ENCODE results near the gene SLC22A5. TPM values are rescaled to one million over a fixed set of nuclear protein-coding genes. Genes with fewer than 3 reads are reported as not detected.

SLC22A5 gene
- total RNA-seq, 1 donor from 2014 or later: 0.81 TPM

DNA sequence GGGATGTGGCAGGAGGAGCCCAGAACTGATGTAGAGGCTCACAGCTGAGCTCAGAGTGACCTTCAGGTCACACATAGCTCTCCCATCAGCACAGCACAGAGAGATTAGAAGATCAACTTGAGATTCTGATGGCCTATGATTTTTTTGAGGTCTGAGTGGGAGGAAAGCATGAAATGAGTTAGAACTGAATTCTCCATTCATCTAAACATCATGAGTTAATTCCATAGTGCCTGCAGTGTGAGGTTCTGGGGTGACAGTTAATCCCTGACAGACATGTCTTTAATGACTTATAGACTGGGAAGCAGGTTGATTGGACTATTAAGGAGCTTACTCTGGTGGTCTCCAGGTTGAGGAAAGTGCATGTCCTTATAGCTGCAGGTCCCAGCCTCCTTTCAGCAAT is 22.4 kb downstream of the SLC22A5 start:
- H3K27ac Mint-ChIP-seq (ENCODE audit: unreplicated experiment): no peak overlapping the region
- peaks cover 6% of the 10 kb centered on the region for H3K27me3 Mint-ChIP-seq (ENCODE audit: unreplicated experiment)
- no peak for DNase-seq
- H3K36me3 Mint-ChIP-seq (ENCODE audit: unreplicated experiment): no peaks in the 10 kb centered on the region
- TF ChIP-seq, protein P1, sequence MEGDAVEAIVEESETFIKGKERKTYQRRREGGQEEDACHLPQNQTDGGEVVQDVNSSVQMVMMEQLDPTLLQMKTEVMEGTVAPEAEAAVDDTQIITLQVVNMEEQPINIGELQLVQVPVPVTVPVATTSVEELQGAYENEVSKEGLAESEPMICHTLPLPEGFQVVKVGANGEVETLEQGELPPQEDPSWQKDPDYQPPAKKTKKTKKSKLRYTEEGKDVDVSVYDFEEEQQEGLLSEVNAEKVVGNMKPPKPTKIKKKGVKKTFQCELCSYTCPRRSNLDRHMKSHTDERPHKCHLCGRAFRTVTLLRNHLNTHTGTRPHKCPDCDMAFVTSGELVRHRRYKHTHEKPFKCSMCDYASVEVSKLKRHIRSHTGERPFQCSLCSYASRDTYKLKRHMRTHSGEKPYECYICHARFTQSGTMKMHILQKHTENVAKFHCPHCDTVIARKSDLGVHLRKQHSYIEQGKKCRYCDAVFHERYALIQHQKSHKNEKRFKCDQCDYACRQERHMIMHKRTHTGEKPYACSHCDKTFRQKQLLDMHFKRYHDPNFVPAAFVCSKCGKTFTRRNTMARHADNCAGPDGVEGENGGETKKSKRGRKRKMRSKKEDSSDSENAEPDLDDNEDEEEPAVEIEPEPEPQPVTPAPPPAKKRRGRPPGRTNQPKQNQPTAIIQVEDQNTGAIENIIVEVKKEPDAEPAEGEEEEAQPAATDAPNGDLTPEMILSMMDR (IDR thresholded peaks at IDR 0.05; ENCODE audit: partially characterized antibody, unreplicated experiment): no peak
- H3K4me3 Mint-ChIP-seq (ENCODE audit: unreplicated experiment): no peak overlapping the region
- H3K9me3 Mint-ChIP-seq (ENCODE audit: unreplicated experiment): no peaks in the 10 kb centered on the region
- H3K4me1 Mint-ChIP-seq (ENCODE audit: low read depth, unreplicated experiment): peaks cover 7% of the 10 kb centered on the region

DNA sequence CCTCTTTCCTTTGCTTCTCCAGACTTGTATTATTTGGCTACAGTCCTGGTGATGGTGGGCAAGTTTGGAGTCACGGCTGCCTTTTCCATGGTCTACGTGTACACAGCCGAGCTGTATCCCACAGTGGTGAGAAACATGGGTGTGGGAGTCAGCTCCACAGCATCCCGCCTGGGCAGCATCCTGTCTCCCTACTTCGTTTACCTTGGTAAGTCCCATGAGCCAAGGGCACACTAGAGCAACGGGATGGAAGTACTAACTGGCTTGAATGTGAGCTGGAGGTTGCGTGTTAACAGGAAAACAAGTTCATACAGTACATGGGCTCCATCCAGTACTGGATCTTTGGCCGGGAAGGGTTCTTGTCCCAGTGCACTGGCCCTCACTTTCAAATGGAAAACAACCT is 22.9 kb downstream of the SLC22A5 start:
- Mint-ChIP-seq H3K27me3 (ENCODE audit: unreplicated experiment) (peaks cover 4% of the 10 kb centered on the region), H3K36me3 (ENCODE audit: unreplicated experiment) (no peaks in the 10 kb centered on the region), H3K4me1 (ENCODE audit: low read depth, unreplicated experiment) (peaks cover 11% of the 10 kb centered on the region), H3K27ac (ENCODE audit: unreplicated experiment) (no peak overlapping the region), H3K4me3 (ENCODE audit: unreplicated experiment) (no peak overlapping the region), H3K9me3 (ENCODE audit: unreplicated experiment) (no peaks in the 10 kb centered on the region)
- TF ChIP-seq, protein P1 (IDR thresholded peaks at IDR 0.05; ENCODE audit: partially characterized antibody, unreplicated experiment): no peak
- DNase-seq: no peak

GRCh38 chr5:132392978-132393825 is 23.7 kb downstream of the SLC22A5 start:
- H3K9me3 Mint-ChIP-seq (ENCODE audit: unreplicated experiment): no peaks in the 10 kb centered on the region
- no peaks in the 10 kb centered on the region for H3K36me3 Mint-ChIP-seq (ENCODE audit: unreplicated experiment)
- no peak overlapping the region for H3K27ac Mint-ChIP-seq (ENCODE audit: unreplicated experiment)
- H3K27me3 Mint-ChIP-seq (ENCODE audit: unreplicated experiment): peaks cover 4% of the 10 kb centered on the region
- no peak overlapping the region for H3K4me3 Mint-ChIP-seq (ENCODE audit: unreplicated experiment)
- TF ChIP-seq, protein P1 (IDR thresholded peaks at IDR 0.05; ENCODE audit: partially characterized antibody, unreplicated experiment): no peak
- peaks cover 11% of the 10 kb centered on the region for H3K4me1 Mint-ChIP-seq (ENCODE audit: low read depth, unreplicated experiment)
- DNase-seq: no peak

DNA sequence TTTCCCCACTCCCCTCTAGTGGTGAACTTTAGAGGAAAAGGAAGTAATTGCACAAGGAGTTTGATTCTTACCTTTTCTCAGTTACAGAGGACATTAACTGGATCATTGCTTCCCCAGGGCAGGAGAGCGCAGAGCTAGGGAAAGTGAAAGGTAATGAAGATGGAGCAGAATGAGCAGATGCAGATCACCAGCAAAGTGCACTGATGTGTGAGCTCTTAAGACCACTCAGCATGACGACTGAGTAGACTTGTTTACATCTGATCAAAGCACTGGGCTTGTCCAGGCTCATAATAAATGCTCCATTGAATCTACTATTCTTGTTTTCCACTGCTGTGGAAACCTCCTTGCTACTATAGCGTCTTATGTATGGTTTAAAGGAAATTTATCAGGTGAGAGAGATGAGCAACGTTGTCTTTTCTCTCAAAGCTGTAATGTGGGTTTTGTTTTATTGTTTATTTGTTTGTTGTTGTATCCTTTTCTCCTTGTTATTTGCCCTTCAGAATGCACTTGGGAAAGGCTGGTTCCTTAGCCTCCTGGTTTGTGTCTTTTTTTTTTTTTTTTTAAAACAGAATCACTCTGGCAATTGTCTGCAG is 25.3 kb downstream of the SLC22A5 start:
- Mint-ChIP-seq H3K36me3 (ENCODE audit: unreplicated experiment) (no peaks in the 10 kb centered on the region), H3K27ac (ENCODE audit: unreplicated experiment) (no peak overlapping the region), H3K4me1 (ENCODE audit: low read depth, unreplicated experiment) (peaks cover 11% of the 10 kb centered on the region), H3K27me3 (ENCODE audit: unreplicated experiment) (peaks cover 4% of the 10 kb centered on the region), H3K4me3 (ENCODE audit: unreplicated experiment) (no peak overlapping the region), H3K9me3 (ENCODE audit: unreplicated experiment) (no peaks in the 10 kb centered on the region)
- no peak for DNase-seq
- TF ChIP-seq, protein P1 (IDR thresholded peaks at IDR 0.05; ENCODE audit: partially characterized antibody, unreplicated experiment): no peak

- H3K27me3 Mint-ChIP-seq (ENCODE audit: unreplicated experiment): peaks cover 1% of the 10 kb centered on the region
- H3K4me1 Mint-ChIP-seq (ENCODE audit: low read depth, unreplicated experiment): peaks cover 7% of the 10 kb centered on the region
- DNase-seq: no peak
- no peaks in the 10 kb centered on the region for H3K9me3 Mint-ChIP-seq (ENCODE audit: unreplicated experiment)
- H3K4me3 Mint-ChIP-seq (ENCODE audit: unreplicated experiment): no peak overlapping the region
- no peaks in the 10 kb centered on the region for H3K36me3 Mint-ChIP-seq (ENCODE audit: unreplicated experiment)
- H3K27ac Mint-ChIP-seq (ENCODE audit: unreplicated experiment): no peak overlapping the region
- TF ChIP-seq, protein P1 (IDR thresholded peaks at IDR 0.05; ENCODE audit: partially characterized antibody, unreplicated experiment): no peak
These were observed 27.1 kb downstream of the SLC22A5 start for GRCh38 chr5:132396589-132397031.
